HCT116 (cell line): ENCODE results near the gene PCGF5.
"Not testable (repeated sequence)": the region's sequence is repeated elsewhere in the genome, so short reads cannot be mapped to it uniquely, and the experiment has no call there.

ENCODE experiments used
- EZH2phosphoT487 ChIP-seq: fragments of 200-600 bp; IDR thresholded peaks from 2 replicates; pipeline ENCODE4 v1.6.1; 2018; ENCODE audit warnings: antibody characterized with exemption, borderline replicate concordance
- POLR2A ChIP-seq: IDR thresholded peaks from 2 replicates; pipeline ENCODE4 v1.7.0; 2011; ENCODE audit warnings: borderline replicate concordance; ENCODE audit not compliant: insufficient read depth, insufficient read length; ENCODE audit errors: extremely low read depth

- not testable (repeated sequence) for TF ChIP-seq POLR2A, EZH2phosphoT487
Measured at GRCh38 chr10:91260417-91260816, 40.0 kb downstream of the PCGF5 start.
